HCT116 (cell line): ENCODE data around the gene CENPK.

ENCODE experiments used
- CEBPB ChIP-seq: IDR thresholded peaks from 2 replicates; pipeline ENCODE4 v1.6.1; 2012; ENCODE audit warnings: low read depth
- EGR1 ChIP-seq: IDR thresholded peaks from 2 replicates; pipeline ENCODE4 v1.6.1; 2012; ENCODE audit warnings: low read depth
- ELF1 ChIP-seq: IDR thresholded peaks from 2 replicates; pipeline ENCODE4 v1.6.1; 2012; ENCODE audit warnings: low read depth, borderline replicate concordance
- EZH2 ChIP-seq: fragments of 200-600 bp; sonication (generic); IDR thresholded peaks from 2 replicates; pipeline ENCODE4 v1.6.1; 2017; ENCODE audit warnings: antibody characterized with exemption, mixed run types
- EZH2phosphoT487 ChIP-seq: fragments of 200-600 bp; IDR thresholded peaks from 2 replicates; pipeline ENCODE4 v1.6.1; 2018; ENCODE audit warnings: antibody characterized with exemption, borderline replicate concordance
- POLR2AphosphoS5 ChIP-seq: IDR thresholded peaks from 2 replicates; pipeline ENCODE4 v1.6.1; 2011; ENCODE audit warnings: mild to moderate bottlenecking, low read depth, low read length, moderate library complexity
- SIN3A ChIP-seq: IDR thresholded peaks from 2 replicates; pipeline ENCODE4 v1.6.1; 2012; ENCODE audit warnings: low read depth
- YY1 ChIP-seq: IDR thresholded peaks from 2 replicates; pipeline ENCODE4 v1.6.1; 2011; ENCODE audit warnings: low read length, low read depth, moderate library complexity, mild to moderate bottlenecking; ENCODE audit not compliant: insufficient replicate concordance; ENCODE audit errors: extremely low read depth
- ZNF274 ChIP-seq: fragments of 200-500 bp; sonication (Bioruptor generic); IDR thresholded peaks from 2 replicates; pipeline ENCODE4 v1.6.1; 2014; ENCODE audit warnings: mild to moderate bottlenecking, low read depth, low read length, inconsistent platforms
- TF ChIP-seq, protein P1 (sequence below), 3 experiments: fragments of 200-600 bp in 1 of 3; sonication (generic) in 1 of 3; IDR thresholded peaks in 2 of 3; conservative IDR thresholded peaks in 1 of 3; 2 replicates each; pipeline ENCODE4 v1.5.1; 2012 to 2017; ENCODE audit warnings: low read depth in 2 of 3, low read length in 2 of 3, antibody characterized with exemption in 1 of 3, borderline replicate concordance in 1 of 3, control low read depth in 1 of 3, mild to moderate bottlenecking in 1 of 3, mixed read lengths in 1 of 3, mixed run types in 1 of 3, moderate library complexity in 1 of 3; ENCODE audit not compliant: insufficient read depth in 1 of 3
- TF ChIP-seq, protein P2 (sequence below): IDR thresholded peaks from 2 replicates; pipeline ENCODE4 v1.6.1; 2012; ENCODE audit warnings: low read depth
- TF ChIP-seq, protein P3 (sequence below): IDR thresholded peaks from 2 replicates; pipeline ENCODE4 v1.6.1; 2011; ENCODE audit warnings: mild to moderate bottlenecking, low read length, moderate library complexity; ENCODE audit not compliant: insufficient replicate concordance; ENCODE audit errors: extremely low read depth

DNA sequence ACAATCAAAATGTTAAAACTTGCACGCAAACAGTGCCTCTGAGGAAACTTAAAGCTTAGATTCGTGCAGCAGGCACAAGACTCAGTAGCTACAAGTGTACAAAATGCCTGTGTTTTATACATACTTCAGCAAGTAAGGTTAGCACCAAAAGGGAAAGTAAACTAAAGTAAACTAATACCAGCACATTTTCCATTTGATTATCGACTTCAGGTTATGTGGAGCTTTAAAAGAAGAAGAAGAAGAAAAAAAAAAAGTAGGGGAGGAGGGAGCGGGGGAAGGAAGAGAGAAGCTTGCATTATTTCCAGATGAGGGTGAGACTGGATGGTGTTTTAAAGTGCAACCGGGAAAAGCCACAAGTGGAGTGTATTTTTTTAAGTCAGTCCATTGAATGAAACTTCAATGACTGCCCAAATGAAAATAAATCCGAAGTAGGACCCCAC lies 80.7 kb downstream of the CENPK start:
- TF ChIP-seq, protein P1, sequence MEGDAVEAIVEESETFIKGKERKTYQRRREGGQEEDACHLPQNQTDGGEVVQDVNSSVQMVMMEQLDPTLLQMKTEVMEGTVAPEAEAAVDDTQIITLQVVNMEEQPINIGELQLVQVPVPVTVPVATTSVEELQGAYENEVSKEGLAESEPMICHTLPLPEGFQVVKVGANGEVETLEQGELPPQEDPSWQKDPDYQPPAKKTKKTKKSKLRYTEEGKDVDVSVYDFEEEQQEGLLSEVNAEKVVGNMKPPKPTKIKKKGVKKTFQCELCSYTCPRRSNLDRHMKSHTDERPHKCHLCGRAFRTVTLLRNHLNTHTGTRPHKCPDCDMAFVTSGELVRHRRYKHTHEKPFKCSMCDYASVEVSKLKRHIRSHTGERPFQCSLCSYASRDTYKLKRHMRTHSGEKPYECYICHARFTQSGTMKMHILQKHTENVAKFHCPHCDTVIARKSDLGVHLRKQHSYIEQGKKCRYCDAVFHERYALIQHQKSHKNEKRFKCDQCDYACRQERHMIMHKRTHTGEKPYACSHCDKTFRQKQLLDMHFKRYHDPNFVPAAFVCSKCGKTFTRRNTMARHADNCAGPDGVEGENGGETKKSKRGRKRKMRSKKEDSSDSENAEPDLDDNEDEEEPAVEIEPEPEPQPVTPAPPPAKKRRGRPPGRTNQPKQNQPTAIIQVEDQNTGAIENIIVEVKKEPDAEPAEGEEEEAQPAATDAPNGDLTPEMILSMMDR (IDR thresholded peaks at IDR 0.05 in 2 of 3, conservative IDR thresholded peaks at IDR 0.05 in 1 of 3; ENCODE audit: borderline replicate concordance in 1 of 3, insufficient read depth in 1 of 3, low read depth in 2 of 3, low read length in 2 of 3) = no peak
- TF ChIP-seq EZH2 (no peak), SIN3A (no peak), EGR1 (no peak), POLR2AphosphoS5 (no peak), ZNF274 (no peak), EZH2phosphoT487 (no peak), ELF1 (no peak), CEBPB (no peak), YY1 (no peak)
- TF ChIP-seq, protein P2, sequence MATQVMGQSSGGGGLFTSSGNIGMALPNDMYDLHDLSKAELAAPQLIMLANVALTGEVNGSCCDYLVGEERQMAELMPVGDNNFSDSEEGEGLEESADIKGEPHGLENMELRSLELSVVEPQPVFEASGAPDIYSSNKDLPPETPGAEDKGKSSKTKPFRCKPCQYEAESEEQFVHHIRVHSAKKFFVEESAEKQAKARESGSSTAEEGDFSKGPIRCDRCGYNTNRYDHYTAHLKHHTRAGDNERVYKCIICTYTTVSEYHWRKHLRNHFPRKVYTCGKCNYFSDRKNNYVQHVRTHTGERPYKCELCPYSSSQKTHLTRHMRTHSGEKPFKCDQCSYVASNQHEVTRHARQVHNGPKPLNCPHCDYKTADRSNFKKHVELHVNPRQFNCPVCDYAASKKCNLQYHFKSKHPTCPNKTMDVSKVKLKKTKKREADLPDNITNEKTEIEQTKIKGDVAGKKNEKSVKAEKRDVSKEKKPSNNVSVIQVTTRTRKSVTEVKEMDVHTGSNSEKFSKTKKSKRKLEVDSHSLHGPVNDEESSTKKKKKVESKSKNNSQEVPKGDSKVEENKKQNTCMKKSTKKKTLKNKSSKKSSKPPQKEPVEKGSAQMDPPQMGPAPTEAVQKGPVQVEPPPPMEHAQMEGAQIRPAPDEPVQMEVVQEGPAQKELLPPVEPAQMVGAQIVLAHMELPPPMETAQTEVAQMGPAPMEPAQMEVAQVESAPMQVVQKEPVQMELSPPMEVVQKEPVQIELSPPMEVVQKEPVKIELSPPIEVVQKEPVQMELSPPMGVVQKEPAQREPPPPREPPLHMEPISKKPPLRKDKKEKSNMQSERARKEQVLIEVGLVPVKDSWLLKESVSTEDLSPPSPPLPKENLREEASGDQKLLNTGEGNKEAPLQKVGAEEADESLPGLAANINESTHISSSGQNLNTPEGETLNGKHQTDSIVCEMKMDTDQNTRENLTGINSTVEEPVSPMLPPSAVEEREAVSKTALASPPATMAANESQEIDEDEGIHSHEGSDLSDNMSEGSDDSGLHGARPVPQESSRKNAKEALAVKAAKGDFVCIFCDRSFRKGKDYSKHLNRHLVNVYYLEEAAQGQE = no peak
- TF ChIP-seq, protein P3, sequence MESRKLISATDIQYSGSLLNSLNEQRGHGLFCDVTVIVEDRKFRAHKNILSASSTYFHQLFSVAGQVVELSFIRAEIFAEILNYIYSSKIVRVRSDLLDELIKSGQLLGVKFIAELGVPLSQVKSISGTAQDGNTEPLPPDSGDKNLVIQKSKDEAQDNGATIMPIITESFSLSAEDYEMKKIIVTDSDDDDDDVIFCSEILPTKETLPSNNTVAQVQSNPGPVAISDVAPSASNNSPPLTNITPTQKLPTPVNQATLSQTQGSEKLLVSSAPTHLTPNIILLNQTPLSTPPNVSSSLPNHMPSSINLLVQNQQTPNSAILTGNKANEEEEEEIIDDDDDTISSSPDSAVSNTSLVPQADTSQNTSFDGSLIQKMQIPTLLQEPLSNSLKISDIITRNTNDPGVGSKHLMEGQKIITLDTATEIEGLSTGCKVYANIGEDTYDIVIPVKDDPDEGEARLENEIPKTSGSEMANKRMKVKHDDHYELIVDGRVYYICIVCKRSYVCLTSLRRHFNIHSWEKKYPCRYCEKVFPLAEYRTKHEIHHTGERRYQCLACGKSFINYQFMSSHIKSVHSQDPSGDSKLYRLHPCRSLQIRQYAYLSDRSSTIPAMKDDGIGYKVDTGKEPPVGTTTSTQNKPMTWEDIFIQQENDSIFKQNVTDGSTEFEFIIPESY = no peak
